Mammary epithelial cell (primary cell): Measurements from ENCODE around the gene ZBP1.

ENCODE experiments used
- EZH2 ChIP-seq: IDR thresholded peaks from 2 replicates; pipeline ENCODE4 v1.6.1; 2012; ENCODE audit warnings: low read length, inconsistent platforms, borderline replicate concordance
- TF ChIP-seq, protein P1 (sequence below), 2 donors: IDR thresholded peaks in 1 of 2; conservative IDR thresholded peaks in 1 of 2; 2 replicates each; pipeline ENCODE4 v1.5.1; 2011 to 2012; ENCODE audit warnings: inconsistent platforms in 2 of 2, low read length in 2 of 2, mild to moderate bottlenecking in 2 of 2, control low read depth in 1 of 2, low read depth in 1 of 2; ENCODE audit not compliant: insufficient read depth in 1 of 2; ENCODE audit errors: extremely low read depth in 1 of 2

DNA sequence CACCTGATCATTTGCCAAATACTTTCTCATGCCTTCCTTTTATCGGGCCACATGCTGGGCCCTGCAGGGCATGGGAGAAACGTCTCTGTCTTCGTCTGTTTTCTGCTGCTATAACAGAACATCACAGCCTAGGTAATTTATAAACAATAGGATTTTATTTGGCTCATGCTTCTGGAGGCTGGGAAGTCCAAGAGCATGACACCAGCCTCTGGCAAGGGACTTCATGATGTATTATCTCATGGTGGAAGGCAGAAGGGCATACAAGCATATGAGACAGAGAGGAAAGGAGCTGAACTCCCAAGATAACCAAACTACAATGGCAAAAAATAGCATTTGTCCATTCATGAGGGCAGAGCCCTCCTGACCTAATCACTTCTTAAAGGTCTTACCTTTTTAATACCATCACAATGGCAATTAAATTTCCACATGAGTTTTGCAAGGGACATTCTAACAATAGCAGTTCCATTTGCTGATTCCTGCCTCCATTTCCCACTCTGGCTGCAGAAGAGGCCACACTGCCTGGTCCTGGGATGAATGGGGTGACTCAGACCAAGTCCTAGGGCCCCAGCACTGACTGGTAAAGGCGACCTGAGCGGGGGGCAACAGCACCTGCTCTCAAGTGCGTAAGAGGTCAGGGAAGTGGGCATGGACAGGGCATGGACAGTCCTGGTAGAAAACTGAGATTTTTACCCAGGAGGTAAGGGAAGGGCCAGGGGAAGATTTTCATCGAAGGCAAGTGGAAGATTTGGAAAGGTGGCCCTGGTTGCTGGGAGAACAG, 5.1 kb upstream of the ZBP1 start:
- TF ChIP-seq, protein P1, sequence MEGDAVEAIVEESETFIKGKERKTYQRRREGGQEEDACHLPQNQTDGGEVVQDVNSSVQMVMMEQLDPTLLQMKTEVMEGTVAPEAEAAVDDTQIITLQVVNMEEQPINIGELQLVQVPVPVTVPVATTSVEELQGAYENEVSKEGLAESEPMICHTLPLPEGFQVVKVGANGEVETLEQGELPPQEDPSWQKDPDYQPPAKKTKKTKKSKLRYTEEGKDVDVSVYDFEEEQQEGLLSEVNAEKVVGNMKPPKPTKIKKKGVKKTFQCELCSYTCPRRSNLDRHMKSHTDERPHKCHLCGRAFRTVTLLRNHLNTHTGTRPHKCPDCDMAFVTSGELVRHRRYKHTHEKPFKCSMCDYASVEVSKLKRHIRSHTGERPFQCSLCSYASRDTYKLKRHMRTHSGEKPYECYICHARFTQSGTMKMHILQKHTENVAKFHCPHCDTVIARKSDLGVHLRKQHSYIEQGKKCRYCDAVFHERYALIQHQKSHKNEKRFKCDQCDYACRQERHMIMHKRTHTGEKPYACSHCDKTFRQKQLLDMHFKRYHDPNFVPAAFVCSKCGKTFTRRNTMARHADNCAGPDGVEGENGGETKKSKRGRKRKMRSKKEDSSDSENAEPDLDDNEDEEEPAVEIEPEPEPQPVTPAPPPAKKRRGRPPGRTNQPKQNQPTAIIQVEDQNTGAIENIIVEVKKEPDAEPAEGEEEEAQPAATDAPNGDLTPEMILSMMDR (conservative IDR thresholded peaks at IDR 0.05 in 1 of 2, IDR thresholded peaks at IDR 0.05 in 1 of 2; ENCODE audit: extremely low read depth in 1 of 2, insufficient read depth in 1 of 2, low read depth in 1 of 2, low read length in 2 of 2) = no peak
- TF ChIP-seq EZH2 = no peak
